HEK293 (cell line): ENCODE measurements around the gene TXN2.

Experiments used
- EGR2 ChIP-seq: fragments of 450-650 bp; formaldehyde crosslinking; IDR thresholded peaks from 2 replicates; pipeline ENCODE4 v1.5.1; 2016; ENCODE audit warnings: low read depth, missing biosample characterization, missing genetic modification characterization
- FEZF1 ChIP-seq: fragments of 450-650 bp; formaldehyde crosslinking; IDR thresholded peaks from 2 replicates; pipeline ENCODE4 v1.5.1; 2016; ENCODE audit warnings: missing biosample characterization, missing genetic modification characterization
- GLIS1 ChIP-seq: fragments of 450-650 bp; formaldehyde crosslinking; IDR thresholded peaks from 2 replicates; pipeline ENCODE4 v1.5.1; 2016; ENCODE audit warnings: missing biosample characterization, missing genetic modification characterization
- GLIS2 ChIP-seq: fragments of 450-650 bp; formaldehyde crosslinking; IDR thresholded peaks from 2 replicates; pipeline ENCODE4 v1.5.1; 2016; ENCODE audit warnings: missing biosample characterization, missing genetic modification characterization
- KLF16 ChIP-seq: fragments of 450-650 bp; formaldehyde crosslinking; IDR thresholded peaks from 2 replicates; pipeline ENCODE4 v1.5.1; 2017; ENCODE audit warnings: missing biosample characterization, missing genetic modification characterization
- KLF7 ChIP-seq: fragments of 450-650 bp; formaldehyde crosslinking; IDR thresholded peaks from 2 replicates; pipeline ENCODE4 v1.5.1; 2016; ENCODE audit warnings: missing biosample characterization, missing genetic modification characterization, borderline replicate concordance
- PRDM10 ChIP-seq: fragments of 450-650 bp; formaldehyde crosslinking; IDR thresholded peaks from 2 replicates; pipeline ENCODE4 v1.5.1; 2016; ENCODE audit warnings: missing biosample characterization, missing genetic modification characterization
- REPIN1 ChIP-seq: fragments of 450-650 bp; formaldehyde crosslinking; IDR thresholded peaks from 2 replicates; pipeline ENCODE4 v1.5.1; 2017; ENCODE audit warnings: missing biosample characterization, missing genetic modification characterization, low read depth
- SP3 ChIP-seq: fragments of 450-650 bp; formaldehyde crosslinking; IDR thresholded peaks from 2 replicates; pipeline ENCODE4 v1.5.1; 2016; ENCODE audit warnings: missing biosample characterization, missing genetic modification characterization
- WT1 ChIP-seq: fragments of 450-650 bp; formaldehyde crosslinking; IDR thresholded peaks from 2 replicates; pipeline ENCODE4 v1.5.1; 2016; ENCODE audit warnings: missing biosample characterization, missing genetic modification characterization
- ZBTB11 ChIP-seq: fragments of 450-650 bp; formaldehyde crosslinking; conservative IDR thresholded peaks from 2 replicates; pipeline ENCODE4 v1.5.1; 2016; ENCODE audit warnings: low read depth, missing biosample characterization, missing genetic modification characterization
- ZFHX2 ChIP-seq: fragments of 450-650 bp; formaldehyde crosslinking; conservative IDR thresholded peaks from 2 replicates; pipeline ENCODE4 v1.5.1; 2016; ENCODE audit warnings: missing biosample characterization, missing genetic modification characterization
- ZIC2 ChIP-seq: fragments of 450-650 bp; formaldehyde crosslinking; IDR thresholded peaks from 2 replicates; pipeline ENCODE4 v1.5.1; 2016; ENCODE audit warnings: missing biosample characterization, missing genetic modification characterization
- ZNF121 ChIP-seq: fragments of 450-650 bp; formaldehyde crosslinking; IDR thresholded peaks from 2 replicates; pipeline ENCODE4 v1.5.1; 2016; ENCODE audit warnings: missing biosample characterization, missing genetic modification characterization
- ZNF133 ChIP-seq: fragments of 450-650 bp; formaldehyde crosslinking; IDR thresholded peaks from 2 replicates; pipeline ENCODE4 v1.5.1; 2016; ENCODE audit warnings: missing biosample characterization, missing genetic modification characterization
- ZNF223 ChIP-seq: fragments of 450-650 bp; formaldehyde crosslinking; IDR thresholded peaks from 2 replicates; pipeline ENCODE4 v1.5.1; 2016; ENCODE audit warnings: missing biosample characterization, missing genetic modification characterization
- ZNF335 ChIP-seq: fragments of 450-650 bp; formaldehyde crosslinking; conservative IDR thresholded peaks from 2 replicates; pipeline ENCODE4 v1.5.1; 2016; ENCODE audit warnings: missing biosample characterization, missing genetic modification characterization
- ZNF585B ChIP-seq: fragments of 450-650 bp; formaldehyde crosslinking; IDR thresholded peaks from 2 replicates; pipeline ENCODE4 v1.5.1; 2016; ENCODE audit warnings: missing biosample characterization, missing genetic modification characterization
- ZNF624 ChIP-seq: fragments of 450-650 bp; formaldehyde crosslinking; IDR thresholded peaks from 2 replicates; pipeline ENCODE4 v1.5.1; 2017; ENCODE audit warnings: missing biosample characterization, missing genetic modification characterization
- ZNF777 ChIP-seq: fragments of 450-650 bp; formaldehyde crosslinking; IDR thresholded peaks from 2 replicates; pipeline ENCODE4 v1.5.1; 2017; ENCODE audit warnings: missing biosample characterization, missing genetic modification characterization, borderline replicate concordance
- ZSCAN18 ChIP-seq: fragments of 450-650 bp; formaldehyde crosslinking; IDR thresholded peaks from 2 replicates; pipeline ENCODE4 v1.5.1; 2016; ENCODE audit warnings: missing biosample characterization, missing genetic modification characterization
- ZXDB ChIP-seq: fragments of 450-650 bp; formaldehyde crosslinking; IDR thresholded peaks from 2 replicates; pipeline ENCODE4 v1.5.1; 2016; ENCODE audit warnings: missing biosample characterization, missing genetic modification characterization
- TF ChIP-seq, protein P1 (sequence below): fragments of 450-650 bp; formaldehyde crosslinking; IDR thresholded peaks from 2 replicates; pipeline ENCODE4 v1.5.1; 2017; ENCODE audit warnings: missing biosample characterization, missing genetic modification characterization
- TF ChIP-seq, protein P2 (sequence below): fragments of 450-650 bp; formaldehyde crosslinking; IDR thresholded peaks from 2 replicates; pipeline ENCODE4 v1.5.1; 2016; ENCODE audit warnings: missing biosample characterization, missing genetic modification characterization
- TF ChIP-seq, protein P3 (sequence below): fragments of 450-650 bp; formaldehyde crosslinking; IDR thresholded peaks from 2 replicates; pipeline ENCODE4 v1.5.1; 2017; ENCODE audit warnings: missing biosample characterization, missing genetic modification characterization

TXN2 gene

DNA sequence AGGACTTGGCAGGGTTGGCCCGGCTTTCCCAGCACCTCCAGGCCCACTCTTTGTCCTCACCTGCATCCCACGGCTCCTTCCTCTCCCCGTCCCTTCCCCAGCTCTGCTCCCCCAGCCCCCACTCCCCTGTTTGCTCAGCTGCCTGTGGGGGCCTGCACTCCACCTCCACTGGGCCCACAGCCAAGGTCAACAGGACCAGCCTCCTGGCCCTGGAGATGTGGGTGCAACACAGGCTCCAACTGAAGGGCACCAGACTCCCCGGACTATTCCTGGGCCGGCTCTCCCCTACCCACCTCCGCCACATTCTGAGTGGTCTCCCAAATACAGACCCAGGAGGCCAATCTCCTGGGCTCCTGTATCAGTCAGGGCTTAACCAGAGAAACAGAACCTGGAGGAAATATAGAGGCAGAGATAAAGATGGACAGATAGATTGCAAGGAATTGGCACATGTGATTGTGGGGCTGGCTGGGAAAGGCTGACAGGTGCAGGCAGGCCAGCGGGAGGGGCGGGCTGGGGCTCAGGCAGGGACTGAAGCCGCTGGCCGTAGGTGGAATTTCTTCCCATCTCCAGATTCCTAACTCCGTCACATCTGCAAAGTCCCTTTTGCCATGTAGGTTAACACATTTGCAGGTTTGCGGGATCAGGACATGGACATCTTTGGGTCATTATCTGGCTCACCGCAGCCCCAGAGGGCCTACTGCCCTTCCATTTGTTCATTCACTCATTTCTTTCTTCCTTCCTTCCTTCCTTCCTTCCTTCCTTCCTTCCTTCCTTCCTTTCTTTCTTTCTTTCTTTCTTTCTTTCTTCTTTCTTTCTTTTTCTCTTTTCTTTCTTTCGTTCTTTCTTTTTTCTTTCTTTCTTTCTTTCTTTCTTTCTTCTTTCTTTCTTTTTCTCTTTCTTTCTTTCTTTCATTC lies 47.9 kb downstream of the TXN2 start (continued):
- TF ChIP-seq PRDM10 (tag by site-specific recombination), result 0 out of 2 replicates have a peak, but pooled peaks have one; percentile 11
- no peak for TF ChIP-seq ZNF223 (tag by site-specific recombination)
- TF ChIP-seq ZNF133 (tag by site-specific recombination), result no peak
- no peak for TF ChIP-seq ZBTB11 (tag by site-specific recombination)
- TF ChIP-seq ZNF335 (tag by site-specific recombination), result no peak
- TF ChIP-seq SP3, result no peak
- TF ChIP-seq, protein P1, sequence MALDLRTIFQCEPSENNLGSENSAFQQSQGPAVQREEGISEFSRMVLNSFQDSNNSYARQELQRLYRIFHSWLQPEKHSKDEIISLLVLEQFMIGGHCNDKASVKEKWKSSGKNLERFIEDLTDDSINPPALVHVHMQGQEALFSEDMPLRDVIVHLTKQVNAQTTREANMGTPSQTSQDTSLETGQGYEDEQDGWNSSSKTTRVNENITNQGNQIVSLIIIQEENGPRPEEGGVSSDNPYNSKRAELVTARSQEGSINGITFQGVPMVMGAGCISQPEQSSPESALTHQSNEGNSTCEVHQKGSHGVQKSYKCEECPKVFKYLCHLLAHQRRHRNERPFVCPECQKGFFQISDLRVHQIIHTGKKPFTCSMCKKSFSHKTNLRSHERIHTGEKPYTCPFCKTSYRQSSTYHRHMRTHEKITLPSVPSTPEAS (tag by site-specific recombination), result no peak
- no peak for TF ChIP-seq WT1 (tag by site-specific recombination)
- TF ChIP-seq ZFHX2 (tag by site-specific recombination), result peak; percentile 98
- peak; percentile 50 for TF ChIP-seq ZIC2 (tag by site-specific recombination)
- TF ChIP-seq, protein P2, sequence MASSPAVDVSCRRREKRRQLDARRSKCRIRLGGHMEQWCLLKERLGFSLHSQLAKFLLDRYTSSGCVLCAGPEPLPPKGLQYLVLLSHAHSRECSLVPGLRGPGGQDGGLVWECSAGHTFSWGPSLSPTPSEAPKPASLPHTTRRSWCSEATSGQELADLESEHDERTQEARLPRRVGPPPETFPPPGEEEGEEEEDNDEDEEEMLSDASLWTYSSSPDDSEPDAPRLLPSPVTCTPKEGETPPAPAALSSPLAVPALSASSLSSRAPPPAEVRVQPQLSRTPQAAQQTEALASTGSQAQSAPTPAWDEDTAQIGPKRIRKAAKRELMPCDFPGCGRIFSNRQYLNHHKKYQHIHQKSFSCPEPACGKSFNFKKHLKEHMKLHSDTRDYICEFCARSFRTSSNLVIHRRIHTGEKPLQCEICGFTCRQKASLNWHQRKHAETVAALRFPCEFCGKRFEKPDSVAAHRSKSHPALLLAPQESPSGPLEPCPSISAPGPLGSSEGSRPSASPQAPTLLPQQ (tag by site-specific recombination), result peak; percentile 52
- TF ChIP-seq KLF7 (tag by site-specific recombination), result no peak
- TF ChIP-seq ZNF777 (tag by site-specific recombination), result no peak
- TF ChIP-seq GLIS1 (tag by site-specific recombination), result peak; percentile 92
- peak; percentile 98 for TF ChIP-seq EGR2 (tag by site-specific recombination)
- no peak for TF ChIP-seq ZNF585B (tag by site-specific recombination)
- TF ChIP-seq ZNF121 (tag by site-specific recombination), result no peak
- no peak for TF ChIP-seq REPIN1
- TF ChIP-seq ZSCAN18 (tag by site-specific recombination), result no peak
- TF ChIP-seq FEZF1 (tag by site-specific recombination), result peak; percentile 56
- TF ChIP-seq ZXDB, result peak; percentile 52; the same call in 1 of the 2 replicates
- no peak for TF ChIP-seq ZNF624 (tag by site-specific recombination)
- TF ChIP-seq, protein P3, sequence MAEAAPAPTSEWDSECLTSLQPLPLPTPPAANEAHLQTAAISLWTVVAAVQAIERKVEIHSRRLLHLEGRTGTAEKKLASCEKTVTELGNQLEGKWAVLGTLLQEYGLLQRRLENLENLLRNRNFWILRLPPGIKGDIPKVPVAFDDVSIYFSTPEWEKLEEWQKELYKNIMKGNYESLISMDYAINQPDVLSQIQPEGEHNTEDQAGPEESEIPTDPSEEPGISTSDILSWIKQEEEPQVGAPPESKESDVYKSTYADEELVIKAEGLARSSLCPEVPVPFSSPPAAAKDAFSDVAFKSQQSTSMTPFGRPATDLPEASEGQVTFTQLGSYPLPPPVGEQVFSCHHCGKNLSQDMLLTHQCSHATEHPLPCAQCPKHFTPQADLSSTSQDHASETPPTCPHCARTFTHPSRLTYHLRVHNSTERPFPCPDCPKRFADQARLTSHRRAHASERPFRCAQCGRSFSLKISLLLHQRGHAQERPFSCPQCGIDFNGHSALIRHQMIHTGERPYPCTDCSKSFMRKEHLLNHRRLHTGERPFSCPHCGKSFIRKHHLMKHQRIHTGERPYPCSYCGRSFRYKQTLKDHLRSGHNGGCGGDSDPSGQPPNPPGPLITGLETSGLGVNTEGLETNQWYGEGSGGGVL (tag by site-specific recombination), result peak; percentile 97
- 0 out of 2 replicates have a peak, but pooled peaks have one; percentile 22 for TF ChIP-seq KLF16 (tag by site-specific recombination)
- TF ChIP-seq GLIS2 (tag by site-specific recombination), result peak; percentile 69
